HG03565 (cell line): ENCODE measurements around the gene TRIM25.

Source experiments
- ATAC-seq: cut with Tn5 transposase; IDR thresholded peaks from one replicate; pipeline ENCODE4 v1.9.1; 2021; ENCODE audit warnings: mild to moderate bottlenecking, moderate library complexity; ENCODE audit not compliant: unreplicated experiment

Gene TRIM25

GRCh38 chr17:56868716-56869115, 45.1 kb downstream of the TRIM25 start:
- no peak for ATAC-seq

DNA sequence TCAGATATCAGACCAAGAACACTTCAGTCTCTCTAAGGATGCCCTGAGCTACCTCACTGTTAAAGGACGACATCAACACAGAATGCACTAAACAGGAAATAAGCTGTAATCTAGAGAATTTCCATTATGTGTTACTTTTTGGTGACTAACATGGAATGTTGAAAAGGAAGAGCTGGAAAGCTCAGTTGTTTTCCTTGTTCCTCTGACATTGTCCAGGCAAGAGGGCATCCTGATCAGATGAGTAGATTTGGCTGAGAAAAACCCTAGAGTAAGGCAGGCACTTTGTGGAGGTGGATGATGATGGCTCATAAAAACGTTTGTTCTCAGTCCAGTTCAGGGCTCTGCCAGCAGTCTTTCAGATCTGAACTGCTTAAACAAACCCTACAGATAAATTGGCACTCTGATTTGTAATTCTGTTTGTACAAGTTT, 45.9 kb downstream of the TRIM25 start:
- no peak for ATAC-seq

- ATAC-seq: no peak
Measured at GRCh38 chr17:56866496-56866895, 47.4 kb downstream of the TRIM25 start.

- ATAC-seq: no peak
Measured at GRCh38 chr17:56866076-56866475, 47.8 kb downstream of the TRIM25 start.

- no peak for ATAC-seq
Measured at GRCh38 chr17:56863974-56864373, 49.9 kb downstream of the TRIM25 start.

DNA sequence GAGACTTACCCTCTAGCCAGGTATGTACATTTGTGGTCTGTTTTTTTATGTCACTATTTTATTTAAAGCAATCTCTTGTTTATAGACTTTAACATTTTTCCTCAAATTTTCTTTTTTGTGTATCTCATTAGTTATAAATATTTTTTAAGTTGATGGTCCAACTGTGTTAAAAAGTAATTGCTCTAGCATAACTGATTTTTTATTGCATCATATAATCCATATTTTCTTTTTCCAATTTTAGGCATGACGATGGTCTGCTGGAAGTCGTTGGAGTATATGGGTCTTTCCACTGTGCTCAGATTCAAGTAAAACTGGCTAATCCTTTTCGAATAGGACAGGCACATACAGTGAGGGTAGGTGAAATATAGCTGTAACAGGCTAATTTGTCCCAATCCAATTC, 52.0 kb downstream of the TRIM25 start:
- no peak for ATAC-seq

DNA sequence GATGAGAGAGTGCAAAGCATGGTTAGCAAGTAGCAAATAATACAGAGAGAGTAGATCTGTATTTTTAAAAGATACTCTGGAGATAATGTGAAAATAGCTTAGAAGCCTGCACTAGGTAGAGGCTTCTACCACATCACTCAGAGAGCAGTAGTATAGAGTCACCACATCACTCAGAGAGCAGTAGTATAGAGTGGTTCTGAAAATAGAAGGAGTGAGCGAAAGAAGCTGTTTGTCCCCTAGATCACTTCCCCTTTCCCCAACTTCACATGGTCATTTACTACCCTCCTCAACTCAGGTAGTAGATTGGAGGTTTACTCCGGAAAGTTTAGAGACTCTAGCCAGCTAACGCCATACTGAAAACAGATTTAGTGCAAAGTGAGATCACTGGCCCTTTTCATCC, 62.8 kb downstream of the TRIM25 start:
- no peak for ATAC-seq

DNA sequence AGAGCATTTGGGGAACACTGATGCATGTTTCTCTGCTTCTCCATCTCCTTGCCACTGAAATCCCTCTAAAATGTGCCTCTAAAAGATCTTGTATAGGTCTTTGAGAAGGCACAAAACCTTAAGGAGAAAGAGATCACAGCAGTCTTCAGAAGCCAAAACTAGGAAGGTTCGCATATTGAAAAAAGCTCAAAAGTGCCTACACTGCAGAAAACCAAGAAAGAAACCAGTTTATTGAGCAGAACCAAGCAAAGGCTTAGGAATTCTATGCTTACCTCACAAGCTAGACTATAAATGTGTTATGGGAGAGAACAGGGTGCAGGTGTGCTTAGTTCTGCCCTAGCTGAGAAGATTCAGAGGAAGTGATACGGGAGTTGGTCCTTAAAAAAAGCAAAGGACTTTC, 63.3 kb downstream of the TRIM25 start:
- ATAC-seq: no peak

DNA sequence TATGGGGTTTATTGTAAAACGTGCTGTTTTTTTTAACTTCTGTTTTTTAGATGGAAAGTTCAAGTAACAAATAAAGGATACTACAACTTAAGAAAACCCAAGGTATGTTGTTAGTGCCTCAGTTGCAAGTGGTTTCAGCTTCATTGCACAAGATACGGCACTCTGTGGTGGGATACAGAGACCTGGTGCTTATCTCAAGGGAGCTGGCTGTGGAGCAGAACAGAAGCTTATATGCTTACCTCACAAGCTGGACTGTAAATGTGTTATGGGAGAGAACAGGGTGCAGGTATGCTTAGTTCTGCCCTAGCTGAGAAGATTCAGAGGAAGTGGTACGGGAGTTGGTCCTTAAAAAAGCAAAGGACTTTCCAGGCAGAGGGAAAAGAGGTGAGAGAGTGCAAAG, 64.7 kb downstream of the TRIM25 start:
- no peak for ATAC-seq

- no peak for ATAC-seq
Measured at GRCh38 chr17:56847106-56847505, 66.7 kb downstream of the TRIM25 start.

GRCh38 chr17:56845934-56846333, 67.9 kb downstream of the TRIM25 start:
- ATAC-seq: no peak

- no peak for ATAC-seq
Measured at GRCh38 chr17:56842577-56842976, 71.3 kb downstream of the TRIM25 start.

DNA sequence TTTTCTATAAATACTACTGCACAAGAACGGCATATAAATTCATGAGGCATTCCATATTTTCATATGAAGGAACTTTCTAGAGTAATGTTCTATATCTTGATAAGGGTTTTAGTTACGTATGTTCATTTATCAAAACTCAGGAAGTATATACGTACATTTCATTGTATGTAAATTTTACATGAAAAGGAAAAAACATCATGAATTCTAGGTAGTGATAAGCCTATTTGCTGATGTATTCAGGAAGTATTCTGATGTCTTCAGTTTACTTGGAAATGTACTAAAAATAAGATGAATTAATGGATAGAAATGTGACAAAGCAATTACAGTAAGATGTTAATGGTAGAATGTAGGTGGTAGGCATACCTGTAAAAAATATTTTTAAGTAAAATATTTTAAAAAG, 75.2 kb downstream of the TRIM25 start:
- ATAC-seq: no peak
